Endodermal cell (in vitro differentiated cells): ENCODE data around the gene NUP62. TPM values are rescaled to one million over a fixed set of nuclear protein-coding genes. Genes with fewer than 3 reads are reported as not detected.

ENCODE experiments used
- DNase-seq: peaks from one replicate; pipeline ENCODE4 v3.0.0-alpha.2; 2017
- H3K27ac ChIP-seq: 2 replicates; pipeline ENCODE4 v1.5.1; 2013; ENCODE audit warnings: mild to moderate bottlenecking, low read depth, low read length, moderate library complexity
- H3K27me3 ChIP-seq: 2 replicates; pipeline ENCODE4 v1.6.1; 2013; ENCODE audit warnings: mild to moderate bottlenecking, low read length, moderate library complexity; ENCODE audit not compliant: insufficient read depth, control insufficient read depth, poor library complexity, severe bottlenecking
- H3K36me3 ChIP-seq: 2 replicates; pipeline ENCODE4 v1.7.0; 2013; ENCODE audit warnings: mild to moderate bottlenecking, low read length, moderate library complexity; ENCODE audit not compliant: control insufficient read depth, insufficient read depth
- H3K4me1 ChIP-seq: one replicate; pipeline ENCODE4 v1.7.0; 2013; ENCODE audit warnings: low read length; ENCODE audit not compliant: control insufficient read depth, insufficient read depth
- H3K4me3 ChIP-seq: 2 replicates; pipeline ENCODE4 v1.5.1; 2013; ENCODE audit warnings: mild to moderate bottlenecking, low read length, moderate library complexity
- H3K9ac ChIP-seq: 2 replicates; pipeline ENCODE4 v1.6.1; 2013; ENCODE audit warnings: mild to moderate bottlenecking, low read length, moderate library complexity; ENCODE audit not compliant: poor library complexity, severe bottlenecking; ENCODE audit errors: extremely low read depth
- H3K9me3 ChIP-seq: 2 replicates; pipeline ENCODE4 v1.6.1; 2013; ENCODE audit warnings: mild to moderate bottlenecking, low read length, moderate library complexity; ENCODE audit not compliant: control insufficient read depth
- H3K27ac Mint-ChIP-seq: 2 replicates; pipeline ENCODE4 v1.8.0; 2020; ENCODE audit warnings: mixed read lengths
- H3K27me3 Mint-ChIP-seq: 2 replicates; pipeline ENCODE4 v1.8.0; 2021; ENCODE audit warnings: mild to moderate bottlenecking, mixed read lengths; ENCODE audit not compliant: insufficient read depth
- H3K36me3 Mint-ChIP-seq: 2 replicates; pipeline ENCODE4 v1.8.0; 2020; ENCODE audit warnings: low read depth, mixed read lengths
- H3K4me1 Mint-ChIP-seq: 2 replicates; pipeline ENCODE4 v1.8.0; 2020; ENCODE audit warnings: mixed read lengths
- H3K4me3 Mint-ChIP-seq: 2 replicates; pipeline ENCODE4 v1.8.0; 2020; ENCODE audit warnings: mild to moderate bottlenecking, moderate library complexity, mixed read lengths
- H3K9me3 Mint-ChIP-seq: 2 replicates; pipeline ENCODE4 v1.8.0; 2020; ENCODE audit warnings: mild to moderate bottlenecking, mixed read lengths
- CTCF ChIP-seq: fragments of 200-600 bp; sonication (generic); conservative IDR thresholded peaks from 2 replicates; pipeline ENCODE4 v1.5.0; 2021; ENCODE audit warnings: antibody characterized with exemption, mild to moderate bottlenecking
- WGBS, 2 experiments: methylation state at CpG; one replicate each; pipeline versions ENCODE4 v1.1.5 to v1.1.7; 2013; ENCODE audit warnings: missing lambda C conversion rate in 2 of 2, mixed read lengths in 1 of 2; ENCODE audit not compliant: insufficient coverage in 1 of 2, insufficient read length in 1 of 2; 5-methylcytosine and 5-hydroxymethylcytosine counted together
- total RNA-seq, 2 donors: library from RNA; stranded (reverse); fragmentation: NEBNext Ultra II Directional in 1 of 2; extraction: Animal tissue kit (Norgen Biotek cat#: 25700) in 1 of 2; gene quantifications; 2 replicates in 1 of 2; 3 replicates in 1 of 2; pipeline ENCODE4 v1.2.1, GENCODE V29; 2021

NUP62 gene
- total RNA-seq, 2 donors from 2014 or later: 84.9 to 96.4 TPM

- 92 to 94% methylated on average over 14 to 18 of the region's 18 CpGs for WGBS, 2 experiments
- peaks cover 53% of the 10 kb centered on the region for H3K36me3 ChIP-seq
- no peaks in the 10 kb centered on the region for H3K27me3 ChIP-seq
- Mint-ChIP-seq H3K36me3 (peaks cover 66% of the 10 kb centered on the region), H3K4me1 (no peaks in the 10 kb centered on the region), H3K27ac (no peak overlapping the region), H3K27me3 (peaks cover 3% of the 10 kb centered on the region), H3K9me3 (no peaks in the 10 kb centered on the region), H3K4me3 (no peak overlapping the region)
- DNase-seq: no peak
- H3K4me3 ChIP-seq: no peak overlapping the region
- TF ChIP-seq CTCF: no peak
- no peaks in the 10 kb centered on the region for H3K4me1 ChIP-seq
- no peaks in the 10 kb centered on the region for H3K9me3 ChIP-seq
- no peak overlapping the region for H3K9ac ChIP-seq
- no peak overlapping the region for H3K27ac ChIP-seq
Measured at GRCh38 chr19:49884109-49884508, 45.2 kb downstream of the NUP62 start.

- no peak overlapping the region for H3K27ac Mint-ChIP-seq
Measured at GRCh38 chr19:49883094-49883493, 46.2 kb downstream of the NUP62 start.

GRCh38 chr19:49882643-49883042 lies 46.7 kb downstream of the NUP62 start:
- Histone ChIP-seq H3K4me1 (no peaks in the 10 kb centered on the region), H3K4me3 (no peak overlapping the region), H3K27me3 (no peaks in the 10 kb centered on the region), H3K9me3 (no peaks in the 10 kb centered on the region), H3K9ac (no peak overlapping the region), H3K27ac (no peak overlapping the region), H3K36me3 (peaks cover 57% of the 10 kb centered on the region)
- WGBS, 2 experiments: 95 to 100% methylated on average over 6 to 14 of the region's 14 CpGs
- no peak overlapping the region for H3K4me3 Mint-ChIP-seq
- no peak for DNase-seq
- H3K27me3 Mint-ChIP-seq: no peaks in the 10 kb centered on the region
- no peak overlapping the region for H3K27ac Mint-ChIP-seq
- H3K36me3 Mint-ChIP-seq: peaks cover 69% of the 10 kb centered on the region
- H3K9me3 Mint-ChIP-seq: no peaks in the 10 kb centered on the region
- H3K4me1 Mint-ChIP-seq: peaks cover 3% of the 10 kb centered on the region
- TF ChIP-seq CTCF: no peak

More at GRCh38 chr19:49883094-49883493, 46.2 kb downstream of the NUP62 start:
- no peak for DNase-seq
- Histone ChIP-seq H3K9me3 (no peaks in the 10 kb centered on the region), H3K27ac (no peak overlapping the region), H3K4me3 (no peak overlapping the region), H3K27me3 (no peaks in the 10 kb centered on the region), H3K4me1 (no peaks in the 10 kb centered on the region), H3K9ac (no peak overlapping the region), H3K36me3 (peaks cover 57% of the 10 kb centered on the region)
- no peak for TF ChIP-seq CTCF
- Mint-ChIP-seq H3K9me3 (no peaks in the 10 kb centered on the region), H3K4me1 (peaks cover 2% of the 10 kb centered on the region), H3K36me3 (peaks cover 67% of the 10 kb centered on the region), H3K27me3 (no peaks in the 10 kb centered on the region), H3K4me3 (no peak overlapping the region)
- WGBS, 2 experiments: 94 to 97% methylated on average over 4 to 5 of the region's 5 CpGs
